K562 (cell line): ENCODE measurements around the gene PNPO. TPM values are rescaled to one million over a fixed set of nuclear protein-coding genes. Genes with fewer than 3 reads are reported as not detected.

ENCODE experiments used
- ARNT ChIP-seq, 2 experiments: fragments of 450-650 bp; IDR thresholded peaks; 2 replicates each; pipeline ENCODE4 v1.6.1; 2016; ENCODE audit warnings: mild to moderate bottlenecking in 1 of 2
- DDX20 ChIP-seq: fragments of 450-650 bp; IDR thresholded peaks from 2 replicates; pipeline ENCODE4 v1.6.1; 2016; ENCODE audit warnings: missing genetic modification characterization, low read depth, mild to moderate bottlenecking, missing compliant biosample characterization, moderate library complexity
- HINFP ChIP-seq: fragments of 450-650 bp; conservative IDR thresholded peaks from 2 replicates; pipeline ENCODE4 v1.6.1; 2016; ENCODE audit warnings: missing genetic modification characterization, low read depth, mild to moderate bottlenecking, control low read depth, missing compliant biosample characterization
- MAFF ChIP-seq: IDR thresholded peaks from 2 replicates; pipeline ENCODE4 v1.6.1; 2012; ENCODE audit warnings: low read length, improper control_type of control experiment
- MAFK ChIP-seq: IDR thresholded peaks from 2 replicates; pipeline ENCODE4 v1.6.1; 2011; ENCODE audit warnings: low read length, improper control_type of control experiment
- RBM14 ChIP-seq: fragments of 200-400 bp; formaldehyde crosslinking; IDR thresholded peaks from 2 replicates; pipeline ENCODE4 v1.6.1; 2018; ENCODE audit warnings: low read depth, mild to moderate bottlenecking, low read length, moderate library complexity, borderline replicate concordance; ENCODE audit not compliant: insufficient read depth
- ZBTB11 ChIP-seq, 3 experiments: fragments of 200-800 bp in 1 of 3; fragments of 250-450 bp in 1 of 3; fragments of 450-650 bp in 1 of 3; sonication (Bioruptor Pico) in 1 of 3; sonication (Bioruptor generic) in 1 of 3; formaldehyde crosslinking in 1 of 3; IDR thresholded peaks; 2 replicates each; pipeline versions ENCODE4 v1.6.1 to v1.8.0; 2016 to 2022; ENCODE audit warnings: mild to moderate bottlenecking in 2 of 3, missing genetic modification characterization in 2 of 3, missing compliant biosample characterization in 1 of 3, moderate library complexity in 1 of 3
- ZNF165 ChIP-seq: fragments of 250-450 bp; sonication (Bioruptor Pico); IDR thresholded peaks from 2 replicates; pipeline ENCODE4 v1.4.0; 2020; ENCODE audit warnings: borderline replicate concordance
- ZNF274 ChIP-seq: IDR thresholded peaks from 2 replicates; pipeline ENCODE4 v1.6.1; 2011; ENCODE audit warnings: low read depth, mild to moderate bottlenecking, low read length, moderate library complexity, borderline replicate concordance
- ZNF518B ChIP-seq: fragments of 250-450 bp; sonication (Bioruptor Pico); IDR thresholded peaks from 2 replicates; pipeline ENCODE4 v1.5.0; 2021; ENCODE audit warnings: mild to moderate bottlenecking, moderate library complexity
- polyA plus RNA-seq, 8 experiments: library from polyadenylated mRNA; depleted of rRNA in 4 of 8; stranded (reverse) in 5 of 8; unstranded in 3 of 8; fragments of >200 nt; fragmentation: Nextera tagmentation in 2 of 8; fragmentation: Illumina TruSeq in 1 of 8; extraction: Ambion mirVana in 2 of 8; extraction: Trizol in 1 of 8; gene quantifications; 2 replicates each; pipeline versions ENCODE4 v1.2.1 to v1.2.3, GENCODE V29; 2011 to 2014; ENCODE audit warnings: inconsistent platforms in 1 of 8, missing spikeins in 1 of 8
- total RNA-seq, 7 experiments: library from RNA; depleted of rRNA in 6 of 7; stranded (reverse); fragments of >200 nt in 6 of 7; fragmentation: Illumina TruSeq in 2 of 7; extraction: Trizol in 2 of 7; gene quantifications; 2 replicates each; pipeline versions ENCODE4 v1.2.1 to v1.2.3, GENCODE V29; 2011 to 2021; ENCODE audit warnings: low replicate concordance in 1 of 7

The PNPO gene
- total and polyA plus RNA-seq, 9 of the 15 experiments (the other 6 are each of a cell fraction or from before 2014, with no cell fraction given): 16.6 to 39.0 (median 27.4) TPM

GRCh38 chr17:47894498-47895346 lies 46.6 kb upstream of the PNPO start (continued):
- TF ChIP-seq ZNF518B (no peak), MAFK (0 out of 2 replicates have a peak, but pooled peaks have one; percentile 16), ZNF274 (no peak), MAFF (0 out of 2 replicates have a peak, but pooled peaks have one; percentile 2), RBM14 (no peak), DDX20 (tag) (no peak), ZBTB11 (CRISPR knock-in tag; IDR thresholded peaks at IDR 0.05) (peak in 1 of 3 experiments; percentile 19; a peak in 1 of 6 replicates), ZNF165 (CRISPR knock-in tag) (no peak), ARNT (IDR thresholded peaks at IDR 0.05) (0 out of 4 replicates have a peak, but pooled peaks of 1 of the 2 experiments have one; percentile 22), HINFP (tag) (no peak)
